GM12875 (cell line): Measurements from ENCODE around the gene VWDE.
A peak's percentile ranks its signal among the peaks of the same experiment; 100 is the strongest.
"Not testable (repeated sequence)": the region's sequence is repeated elsewhere in the genome, so short reads cannot be mapped to it uniquely, and the experiment has no call there.

Experiments
- H3K4me3 ChIP-seq: one replicate; pipeline ENCODE4 v1.5.1; 2011; ENCODE audit warnings: low read depth, low read length, control low read depth
- CTCF ChIP-seq: IDR thresholded peaks from 2 replicates; pipeline ENCODE4 v1.5.1; 2011; ENCODE audit warnings: low read depth, mild to moderate bottlenecking, control low read depth, inconsistent platforms, low read length, moderate library complexity, borderline replicate concordance; ENCODE audit not compliant: insufficient read depth

Gene VWDE

DNA sequence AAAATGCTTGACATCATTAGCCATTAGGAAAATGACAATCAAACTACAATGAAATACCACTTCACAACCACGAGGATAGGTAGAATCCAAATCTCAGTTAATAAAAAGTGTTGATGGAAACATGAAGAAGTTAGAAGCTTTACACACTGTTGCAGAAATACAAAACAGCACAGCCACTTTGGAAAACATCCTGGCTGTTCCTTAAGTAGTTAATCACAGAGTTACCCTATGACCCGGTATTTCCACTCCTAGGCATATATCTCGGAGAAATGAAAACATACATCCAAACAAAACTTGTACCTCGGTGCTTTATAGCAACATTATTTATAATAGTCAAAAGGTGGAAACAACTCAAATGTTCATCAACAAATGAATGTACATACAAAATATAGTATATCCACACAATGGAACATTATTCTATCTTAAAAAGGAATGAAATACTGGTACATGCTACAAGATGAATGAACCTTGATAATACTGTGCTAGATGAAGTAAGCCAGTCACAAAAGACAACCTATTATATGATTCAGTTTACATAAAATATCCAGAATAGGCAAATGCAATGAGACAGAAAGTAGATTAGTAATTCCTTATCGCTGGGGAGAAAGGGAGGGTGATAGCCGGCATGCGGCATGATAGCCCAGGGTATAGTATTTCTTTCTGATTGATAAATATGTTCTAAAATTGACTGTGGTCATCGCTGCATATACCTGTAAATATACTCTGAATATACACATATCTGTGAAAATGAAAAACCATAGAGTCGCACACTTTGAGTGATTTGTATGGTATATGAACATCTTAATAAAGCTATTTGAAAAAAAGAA is 1.9 kb downstream of the VWDE start:
- no peak overlapping the region for H3K4me3 ChIP-seq
- TF ChIP-seq CTCF, result no peak

GRCh38 chr7:12398186-12398585 is 5.5 kb downstream of the VWDE start:
- H3K4me3 ChIP-seq, result no peak overlapping the region
- TF ChIP-seq CTCF, result no peak

DNA sequence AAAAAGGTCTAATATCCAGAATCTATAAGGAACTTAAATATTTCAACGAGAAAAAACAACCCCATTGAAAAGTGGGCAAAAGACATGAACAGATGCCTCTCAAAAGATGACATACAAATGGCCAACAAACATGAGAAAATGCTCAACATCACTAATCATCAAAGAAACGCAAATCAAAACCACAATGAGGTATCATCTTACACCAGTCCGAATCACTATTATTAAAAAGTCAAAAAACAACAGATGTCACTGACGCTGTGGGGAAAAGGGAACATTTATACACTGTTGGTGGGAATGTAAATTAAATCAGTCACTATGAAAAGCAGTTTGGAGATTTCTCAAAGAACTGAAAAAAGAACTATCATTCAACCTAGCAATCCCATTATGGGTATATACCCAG is 6.0 kb downstream of the VWDE start:
- no peak for TF ChIP-seq CTCF
- no peak overlapping the region for H3K4me3 ChIP-seq

DNA sequence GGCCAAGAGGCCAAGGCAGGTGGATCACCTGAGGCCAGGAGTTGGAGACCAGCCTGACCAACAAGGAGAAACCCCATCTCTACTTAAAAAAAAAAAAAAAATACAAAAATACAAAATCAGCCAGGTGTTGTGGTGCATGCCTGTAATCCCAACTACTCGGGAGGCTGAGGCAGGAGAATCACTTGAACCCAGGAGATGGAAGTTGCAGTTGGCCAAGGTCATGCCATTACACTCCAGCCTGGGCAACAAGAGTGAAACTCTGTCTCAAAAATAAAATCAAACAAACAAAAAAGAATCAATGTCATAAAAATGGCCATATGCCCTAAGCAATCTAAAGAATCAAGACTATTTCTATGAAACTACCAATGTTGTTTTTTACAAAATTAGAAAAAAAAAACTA is 7.0 kb downstream of the VWDE start:
- not testable (repeated sequence) for H3K4me3 ChIP-seq

DNA sequence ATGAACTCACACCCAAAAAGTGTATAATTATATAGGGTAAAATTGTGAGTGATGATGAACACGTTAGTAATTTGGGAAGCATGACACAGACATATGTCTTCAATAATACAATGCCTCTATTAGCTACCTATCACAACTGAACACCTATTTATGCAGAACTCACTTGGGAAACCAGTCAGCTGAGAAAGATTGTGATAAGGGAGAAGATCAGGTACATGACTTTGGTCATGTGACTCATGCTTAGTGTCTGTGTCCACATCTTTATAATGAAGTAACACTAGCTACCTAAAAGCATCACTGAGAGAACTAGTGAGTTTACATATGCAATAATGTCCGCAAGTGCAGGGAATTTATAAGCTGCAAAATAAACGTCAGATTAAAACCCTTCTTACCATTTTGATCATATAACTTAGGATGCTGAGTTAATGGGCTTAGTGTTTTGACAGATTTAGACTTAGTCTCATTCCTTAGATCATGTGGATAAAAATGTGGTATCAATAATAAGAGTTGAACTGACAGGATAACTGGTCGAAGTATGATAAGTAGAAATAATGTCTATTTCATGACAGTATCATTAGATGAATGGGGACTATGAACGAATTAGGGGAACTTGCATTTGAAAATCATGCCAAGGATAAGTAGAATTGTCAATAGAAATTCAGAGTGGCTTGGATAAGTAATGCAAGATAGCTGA is 11.6 kb downstream of the VWDE start:
- TF ChIP-seq CTCF, result no peak
- no peak overlapping the region for H3K4me3 ChIP-seq

DNA sequence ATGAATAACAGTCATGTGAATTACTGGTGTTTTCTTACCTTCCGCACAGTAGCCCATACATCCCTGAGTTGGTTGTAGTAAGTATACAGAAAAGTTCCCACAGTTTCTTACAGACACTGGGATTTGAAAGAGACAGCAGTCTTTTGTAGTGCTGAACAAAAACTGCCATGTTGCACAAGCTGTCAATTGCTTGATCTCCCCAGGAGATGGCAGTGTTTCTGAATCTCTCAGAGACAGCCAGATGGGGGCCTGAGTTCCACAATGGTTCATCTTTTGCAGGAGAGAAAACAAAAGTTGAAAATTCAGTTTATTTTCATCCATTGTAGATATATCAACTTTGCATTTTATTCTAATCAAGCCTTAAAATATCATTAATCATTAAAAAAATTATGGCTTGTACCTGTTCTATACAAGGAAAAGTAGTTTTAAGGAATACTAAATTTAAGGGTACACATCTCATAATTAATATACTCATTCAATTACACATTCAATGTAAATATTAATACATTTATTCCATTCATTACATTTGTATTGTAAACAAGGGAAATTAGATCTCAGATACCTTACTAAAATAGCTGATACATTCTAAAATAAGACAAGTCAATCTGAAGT is 14.5 kb downstream of the VWDE start:
- no peak overlapping the region for H3K4me3 ChIP-seq
- peak; percentile 78 for TF ChIP-seq CTCF

DNA sequence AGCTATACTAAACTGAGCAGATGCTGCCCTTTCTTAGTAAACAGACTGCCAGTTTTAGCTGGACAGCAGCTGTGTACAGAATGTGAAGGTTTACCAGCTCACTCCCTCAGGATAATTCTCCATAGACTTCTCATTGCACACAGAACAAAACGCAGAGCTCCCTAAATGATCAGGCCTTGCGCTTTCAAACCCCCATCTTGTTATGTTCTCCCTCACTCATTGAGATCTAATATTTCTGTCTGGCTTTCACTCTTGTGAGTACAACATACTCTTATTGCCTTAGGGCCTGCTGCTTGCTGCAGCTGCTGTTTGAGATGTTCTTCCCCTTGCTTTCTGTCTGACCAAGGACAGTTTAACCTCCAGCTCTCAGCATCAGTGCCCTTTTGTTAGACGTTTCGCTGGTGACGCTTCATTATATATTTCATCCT is 17.3 kb downstream of the VWDE start:
- H3K4me3 ChIP-seq, result no peak overlapping the region
- TF ChIP-seq CTCF, result no peak
